Right ventricle myocardium superior (tissue), 1 donor: Measurements from ENCODE around the gene SPDYE4. TPM values are rescaled to one million over a fixed set of nuclear protein-coding genes. Genes with fewer than 3 reads are reported as not detected.

Experiments
- ATAC-seq: fragments of 200-7000 bp; cut with Tn5 transposase; one replicate; pipeline ENCODE4 v1.9.1; 2020; ENCODE audit warnings: mild to moderate bottlenecking; ENCODE audit not compliant: poor library complexity
- DNase-seq: peaks from one replicate; pipeline ENCODE4 v3.0.0-alpha.2; 2020
- intact Hi-C: fragments of 100-400 bp; cut with DNase I; formaldehyde crosslinking; loops from one replicate; pipeline ENCODE4 v1.11.2; 2022
- total RNA-seq: library from RNA; stranded (reverse); fragmentation: NEBNext Ultra II Directional; extraction: Animal tissue kit (Norgen Biotek cat#: 25700); gene quantifications from one replicate; pipeline ENCODE4 v1.2.1, GENCODE V29; 2021
- donor health status: DM: no; HTN: yes; CAD: no; lungs with severe emphysema.

Gene SPDYE4
- total RNA-seq, 1 donor from 2014 or later: not detected

DNA sequence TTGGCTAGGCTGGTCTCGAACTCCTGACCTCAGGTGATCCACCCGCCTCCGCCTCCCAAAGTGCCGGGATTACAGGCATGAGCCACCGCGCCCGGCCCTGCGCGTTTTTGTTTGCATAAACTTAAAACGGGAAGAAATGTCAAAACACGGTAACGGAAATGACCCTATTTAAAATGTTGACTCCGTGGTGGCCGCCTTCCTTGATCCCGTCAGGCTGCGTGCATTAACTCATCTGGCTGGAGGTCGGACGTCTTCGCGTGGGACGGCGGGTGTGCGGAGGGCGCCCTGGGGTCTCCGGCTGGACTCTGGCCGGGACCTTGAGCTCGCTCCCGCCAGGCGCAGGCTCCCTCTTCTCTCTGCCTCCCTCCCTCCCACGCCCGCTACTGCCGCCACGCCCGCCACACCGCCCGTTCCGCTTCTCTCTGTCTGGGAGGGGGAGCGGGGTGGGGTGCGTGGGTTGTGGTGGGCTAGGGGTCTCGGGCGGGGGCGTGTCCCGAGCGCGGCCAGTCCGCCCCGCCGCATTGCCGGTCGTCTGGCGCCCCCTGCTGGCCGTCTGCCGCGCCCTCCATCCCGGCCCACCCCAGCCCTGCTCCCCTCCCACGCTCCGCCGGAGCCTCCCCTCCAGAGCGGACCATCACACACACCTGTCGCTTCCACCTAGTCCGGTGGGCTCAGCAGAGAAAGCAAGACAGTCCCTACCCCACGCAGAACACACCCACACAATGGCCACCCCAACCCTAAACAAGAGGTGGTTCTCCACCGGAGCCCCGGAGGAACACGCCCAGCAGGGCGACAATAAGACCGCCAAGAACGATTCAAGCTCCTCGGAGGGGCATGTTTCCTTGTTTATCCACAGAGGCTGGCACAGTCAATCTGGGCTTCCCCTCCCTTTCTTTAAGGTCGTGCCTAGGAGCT lies 12.5 kb downstream of the SPDYE4 start:
- DNase-seq (peak; percentile 85), ATAC-seq (peak; percentile 97)
- intact Hi-C loops: loop anchor here (2.0 kb wide), 1 partner anchor 171 kb away; no protein-coding TSS in a partner anchor

DNA sequence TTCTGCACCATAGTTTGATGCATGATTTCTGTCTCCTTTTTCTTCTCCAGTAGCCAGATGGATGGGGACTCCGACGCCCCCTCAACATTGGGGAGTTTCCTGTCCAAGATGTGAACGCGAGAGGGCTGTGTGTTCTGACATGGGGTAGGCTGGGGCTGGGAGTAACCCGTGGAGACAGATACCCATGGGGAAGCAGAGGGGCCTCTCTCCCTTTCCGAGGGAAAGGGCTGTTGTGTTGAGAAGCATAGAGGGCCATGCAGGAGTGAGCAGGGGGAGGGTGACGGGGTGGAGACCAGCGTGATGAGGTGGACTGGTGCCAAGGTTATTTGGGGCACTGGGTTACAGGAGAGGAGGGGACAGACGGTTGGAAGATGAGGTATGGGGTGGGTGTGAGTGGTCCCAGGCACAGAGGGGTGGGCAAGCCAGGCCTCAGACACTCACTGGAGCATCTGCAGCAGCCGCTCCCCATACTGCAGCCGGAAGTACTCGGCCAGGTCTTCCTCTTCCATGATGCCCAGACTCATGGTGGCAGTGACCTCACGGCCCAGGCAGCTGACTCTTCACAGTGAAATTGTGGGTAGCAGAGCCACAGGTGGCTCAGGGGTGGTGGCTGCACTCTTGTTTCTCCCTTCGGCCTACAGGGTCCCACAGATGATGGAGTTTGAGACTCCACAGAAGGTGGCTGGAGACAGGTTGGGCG lies 14.1 kb downstream of the SPDYE4 start:
- no peak for DNase-seq
- intact Hi-C loops: loop anchor here (2.0 to 5.0 kb wide), 2 partner anchors 169 to 332 kb away; no protein-coding TSS in a partner anchor

GRCh38 chr17:8742819-8743218 lies 15.5 kb downstream of the SPDYE4 start:
- DNase-seq (no peak), ATAC-seq (no peak)
- intact Hi-C loops: loop anchor here (5.0 kb wide), 1 partner anchor 331 kb away; no protein-coding TSS in a partner anchor

More for the DNA sequence above, 14.1 kb downstream of the SPDYE4 start:
- ATAC-seq: no peak

- DNase-seq (no peak), ATAC-seq (no peak)
- intact Hi-C loops: loop anchor here (5.0 kb wide), 1 partner anchor 330 kb away; no protein-coding TSS in a partner anchor
Measured at GRCh38 chr17:8742274-8742673, 16.1 kb downstream of the SPDYE4 start.

DNA sequence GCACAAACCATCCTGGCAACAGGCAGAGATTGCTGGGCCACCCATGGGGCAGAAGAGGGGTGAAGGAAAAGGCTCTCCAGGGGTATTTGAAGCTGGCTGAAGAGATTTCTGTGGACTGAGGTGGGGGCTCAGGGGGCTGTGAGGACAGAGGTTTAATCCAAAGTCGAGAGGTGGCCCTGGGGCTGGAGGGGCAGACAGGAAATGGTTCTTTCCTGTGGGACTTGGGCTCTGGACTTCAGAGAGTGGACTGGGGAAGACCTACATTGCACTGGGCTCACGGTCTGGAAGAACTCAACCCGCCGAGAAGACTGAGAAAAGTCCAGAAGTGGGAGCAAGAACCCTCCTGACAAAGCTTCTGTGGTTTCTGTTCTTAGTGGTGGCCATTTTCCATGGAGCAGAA lies 16.6 kb downstream of the SPDYE4 start:
- DNase-seq (no peak), ATAC-seq (no peak)
- intact Hi-C loops: loop anchor here (5.0 kb wide), 1 partner anchor 329 kb away; no protein-coding TSS in a partner anchor

DNA sequence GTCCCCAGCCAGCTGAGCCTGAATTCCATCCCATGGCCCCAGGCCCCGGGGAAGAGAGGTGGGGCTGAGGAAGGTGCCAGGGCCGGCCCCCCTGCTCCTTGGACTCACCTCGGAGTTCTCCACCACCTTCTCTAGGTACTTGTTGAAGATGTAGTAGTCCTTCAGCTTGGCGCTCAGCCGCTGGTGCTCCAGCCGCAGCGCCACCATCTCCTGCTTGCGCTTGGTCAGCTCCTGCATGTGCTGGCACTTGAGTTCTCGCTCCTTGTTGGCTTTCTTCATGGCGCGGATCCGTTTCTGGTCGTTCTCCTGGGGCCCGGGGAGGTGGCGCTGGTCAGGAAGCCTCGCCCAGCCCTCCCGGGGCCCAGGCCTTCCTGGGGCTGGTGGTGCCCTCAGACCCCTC lies 17.0 kb downstream of the SPDYE4 start:
- intact Hi-C loops: loop anchor here (5.0 kb wide), 1 partner anchor 329 kb away; no protein-coding TSS in a partner anchor
- DNase-seq (no peak), ATAC-seq (no peak)

DNA sequence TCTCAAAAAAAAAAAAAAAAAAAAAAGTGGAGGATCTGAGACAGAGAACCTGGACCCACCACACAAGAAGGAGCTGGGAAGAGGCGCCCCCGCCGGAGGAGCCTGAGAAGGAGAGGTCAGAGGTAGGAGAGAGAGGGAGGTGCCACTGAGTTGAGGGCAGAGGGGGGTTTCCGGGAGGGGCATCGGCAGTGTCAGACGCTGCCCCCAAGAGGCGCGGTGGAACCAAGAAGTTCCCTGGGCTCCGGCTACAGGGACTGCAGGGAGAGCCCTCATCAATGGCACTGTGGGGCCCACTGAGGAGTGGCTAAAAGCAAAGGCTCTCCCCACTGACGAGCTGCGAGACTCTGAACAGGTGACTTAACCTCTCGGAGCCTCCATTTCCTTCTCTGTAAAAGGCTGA lies 17.9 kb downstream of the SPDYE4 start:
- intact Hi-C loops: loop anchor here (5.0 kb wide), 1 partner anchor 328 kb away; no protein-coding TSS in a partner anchor
- ATAC-seq (no peak), DNase-seq (no peak)

GRCh38 chr17:8739097-8739496 lies 19.2 kb downstream of the SPDYE4 start:
- intact Hi-C loops: no loop called here
- no peak for ATAC-seq
- DNase-seq: no peak

GRCh38 chr17:8736796-8737195 lies 21.6 kb downstream of the SPDYE4 start:
- no peak for ATAC-seq
- intact Hi-C loops: no loop called here
- DNase-seq: no peak

GRCh38 chr17:8736362-8736761 lies 22.0 kb downstream of the SPDYE4 start:
- ATAC-seq: no peak
- intact Hi-C loops: no loop called here
- DNase-seq: no peak

- intact Hi-C loops: no loop called here
- DNase-seq: no peak
- no peak for ATAC-seq
Measured at GRCh38 chr17:8735336-8735939, 22.9 kb downstream of the SPDYE4 start.

DNA sequence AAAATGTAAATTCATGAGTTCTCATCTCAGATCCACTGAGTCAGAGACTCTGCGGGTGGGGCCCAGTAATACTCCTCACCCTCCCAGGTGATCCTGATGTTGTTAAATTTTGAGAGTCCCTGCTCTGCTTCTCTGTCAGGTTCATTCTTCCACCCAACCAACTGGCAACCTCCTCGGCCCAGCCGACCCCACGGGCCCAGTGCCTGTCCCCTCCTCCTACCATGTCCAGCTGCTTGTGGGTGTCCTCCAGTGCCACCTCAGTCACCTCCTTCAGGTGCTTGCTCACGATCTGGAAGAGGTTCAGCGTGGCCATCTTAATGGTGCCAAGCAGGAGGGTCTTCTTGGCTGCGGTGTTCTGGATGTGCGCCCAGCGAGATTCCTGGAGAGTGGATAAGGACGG lies 23.5 kb downstream of the SPDYE4 start:
- ATAC-seq: no peak
- intact Hi-C loops: no loop called here
- no peak for DNase-seq

GRCh38 chr17:8732406-8733085 lies 25.8 kb downstream of the SPDYE4 start:
- DNase-seq: no peak
- ATAC-seq: no peak
- intact Hi-C loops: no loop called here

DNA sequence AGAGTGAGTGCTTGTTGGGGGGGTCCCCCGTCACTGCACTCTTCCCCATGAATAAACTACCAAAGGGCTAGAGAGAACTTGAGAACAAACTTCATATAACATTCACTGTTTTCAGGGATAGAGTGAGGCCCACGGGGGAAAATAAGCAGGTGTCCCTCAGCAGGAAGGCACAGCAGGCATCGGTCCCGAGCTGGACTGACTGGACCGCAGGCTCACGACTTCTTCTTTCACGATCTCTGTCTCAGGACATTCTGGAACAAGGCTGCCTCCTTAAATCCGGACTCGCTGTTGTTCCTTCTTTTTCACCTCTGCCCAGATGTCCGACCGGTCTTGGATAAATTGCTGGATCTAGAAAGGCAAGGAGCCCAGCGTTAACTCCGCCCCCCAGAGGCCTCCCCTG lies 28.5 kb downstream of the SPDYE4 start:
- no peak for DNase-seq
- intact Hi-C loops: no loop called here
- ATAC-seq: no peak

GRCh38 chr17:8729421-8729820 lies 28.9 kb downstream of the SPDYE4 start:
- intact Hi-C loops: no loop called here
- ATAC-seq (no peak), DNase-seq (no peak)

- DNase-seq (no peak), ATAC-seq (no peak)
- intact Hi-C loops: no loop called here
Measured at GRCh38 chr17:8728971-8729370, 29.4 kb downstream of the SPDYE4 start.

GRCh38 chr17:8728251-8728938 lies 30.0 kb downstream of the SPDYE4 start:
- intact Hi-C loops: no loop called here
- ATAC-seq (no peak), DNase-seq (no peak)

DNA sequence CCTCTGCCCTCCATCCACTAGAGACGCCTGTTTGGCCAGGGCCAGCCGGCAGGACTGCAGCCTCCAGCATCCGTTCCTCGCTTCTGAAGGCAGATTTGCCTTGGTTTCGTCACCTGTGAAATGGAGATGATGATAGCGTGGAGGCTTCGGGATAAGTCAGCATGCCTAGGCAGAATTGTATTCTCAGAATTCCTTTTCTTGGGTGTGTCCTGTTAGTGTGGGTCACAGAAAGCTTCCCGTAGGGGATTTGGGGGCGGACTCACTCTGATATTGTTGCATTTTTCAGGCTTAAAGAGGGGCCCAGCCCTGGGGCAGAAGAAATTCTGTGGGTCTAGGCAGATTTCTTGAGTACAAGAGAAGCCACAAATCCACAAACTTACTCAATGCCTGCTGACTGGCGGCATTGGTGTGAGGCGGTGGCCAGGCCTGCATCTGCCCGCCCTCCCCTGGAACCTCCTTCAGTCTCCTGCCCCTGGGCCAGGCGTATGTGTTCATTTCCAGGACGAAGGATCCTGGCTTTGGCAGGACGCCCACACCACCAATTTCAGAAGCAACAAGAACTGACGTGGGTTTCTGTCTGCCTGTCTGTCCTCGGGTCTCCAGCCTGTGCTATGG lies 31.3 kb downstream of the SPDYE4 start:
- ATAC-seq (no peak), DNase-seq (peak; percentile 53)
- intact Hi-C loops: no loop called here
